C4-2B (cell line): Measurements from ENCODE around the gene CST11.
"Not testable (repeated sequence)": the region's sequence is repeated elsewhere in the genome, so short reads cannot be mapped to it uniquely, and the experiment has no call there.

Experiments used
- CTCF ChIP-seq: fragments of 450-650 bp; conservative IDR thresholded peaks from 2 replicates; pipeline ENCODE4 v1.5.1; 2017; ENCODE audit warnings: mild to moderate bottlenecking
- ZFX ChIP-seq: fragments of 450-650 bp; IDR thresholded peaks from 2 replicates; pipeline ENCODE4 v1.6.1; 2017

- not testable (repeated sequence) for TF ChIP-seq CTCF, ZFX
Measured at GRCh38 chr20:23473293-23473692, 20.6 kb upstream of the CST11 start.
